SK-N-SH (cell line): Measurements from ENCODE around the gene TTC28.

Experiments
- CHD2 ChIP-seq: fragments of 150-350 bp; IDR thresholded peaks from 2 replicates; pipeline ENCODE4 v1.6.1; 2018; ENCODE audit warnings: low read length; ENCODE audit not compliant: partially characterized antibody
- EP300 ChIP-seq, 2 experiments: IDR thresholded peaks; 2 replicates each; pipeline versions ENCODE4 v1.4.0 to v1.6.1; 2012; ENCODE audit warnings: borderline replicate concordance in 1 of 2, low read depth in 1 of 2, low read length in 1 of 2
- EZH2phosphoT487 ChIP-seq: fragments of 200-600 bp; sonication (generic); IDR thresholded peaks from 2 replicates; pipeline ENCODE4 v1.6.1; 2017; ENCODE audit warnings: low read depth, mixed run types, mild to moderate bottlenecking, antibody characterized with exemption, moderate library complexity, borderline replicate concordance
- MXI1 ChIP-seq: IDR thresholded peaks from 2 replicates; pipeline ENCODE4 v1.6.1; 2012; ENCODE audit warnings: mild to moderate bottlenecking, low read depth, low read length, improper control_type of control experiment
- TF ChIP-seq, protein P1 (sequence below): fragments of 200-600 bp; sonication (generic); IDR thresholded peaks from 2 replicates; pipeline ENCODE4 v1.6.1; 2017; ENCODE audit warnings: antibody characterized with exemption, mild to moderate bottlenecking, moderate library complexity

DNA sequence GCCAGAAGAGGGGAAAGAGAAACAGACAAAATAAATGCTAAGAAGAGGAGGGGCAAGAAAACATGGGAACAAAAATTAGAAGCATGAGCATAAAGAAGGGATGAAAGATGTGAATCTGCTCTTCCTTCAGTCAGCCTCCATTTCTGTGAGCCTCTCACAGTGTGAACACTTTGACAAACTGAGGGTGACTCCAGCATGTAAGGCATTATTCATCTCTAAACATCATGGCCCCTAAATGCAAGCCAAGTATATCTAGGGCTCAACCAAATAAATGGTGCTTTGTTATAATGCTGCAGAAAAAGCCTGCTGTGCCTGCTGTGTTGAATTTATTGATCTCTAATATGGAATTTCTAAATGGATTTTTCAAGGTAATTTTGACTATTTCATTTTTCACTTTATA, 281.3 kb downstream of the TTC28 start:
- TF ChIP-seq EZH2phosphoT487 (no peak), MXI1 (no peak), EP300 (IDR thresholded peaks at IDR 0.05; ENCODE audit: borderline replicate concordance in 1 of 2, low read depth in 1 of 2, low read length in 1 of 2) (no peak), CHD2 (no peak)
- TF ChIP-seq, protein P1, sequence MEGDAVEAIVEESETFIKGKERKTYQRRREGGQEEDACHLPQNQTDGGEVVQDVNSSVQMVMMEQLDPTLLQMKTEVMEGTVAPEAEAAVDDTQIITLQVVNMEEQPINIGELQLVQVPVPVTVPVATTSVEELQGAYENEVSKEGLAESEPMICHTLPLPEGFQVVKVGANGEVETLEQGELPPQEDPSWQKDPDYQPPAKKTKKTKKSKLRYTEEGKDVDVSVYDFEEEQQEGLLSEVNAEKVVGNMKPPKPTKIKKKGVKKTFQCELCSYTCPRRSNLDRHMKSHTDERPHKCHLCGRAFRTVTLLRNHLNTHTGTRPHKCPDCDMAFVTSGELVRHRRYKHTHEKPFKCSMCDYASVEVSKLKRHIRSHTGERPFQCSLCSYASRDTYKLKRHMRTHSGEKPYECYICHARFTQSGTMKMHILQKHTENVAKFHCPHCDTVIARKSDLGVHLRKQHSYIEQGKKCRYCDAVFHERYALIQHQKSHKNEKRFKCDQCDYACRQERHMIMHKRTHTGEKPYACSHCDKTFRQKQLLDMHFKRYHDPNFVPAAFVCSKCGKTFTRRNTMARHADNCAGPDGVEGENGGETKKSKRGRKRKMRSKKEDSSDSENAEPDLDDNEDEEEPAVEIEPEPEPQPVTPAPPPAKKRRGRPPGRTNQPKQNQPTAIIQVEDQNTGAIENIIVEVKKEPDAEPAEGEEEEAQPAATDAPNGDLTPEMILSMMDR: no peak
